Activated CD8-positive, alpha-beta memory T cell treated with anti-CD3 and anti-CD28 coated beads for 4 hours (primary cell): Measurements from ENCODE around the gene UBE2V1.
"Not testable (repeated sequence)": the region's sequence is repeated elsewhere in the genome, so short reads cannot be mapped to it uniquely, and the experiment has no call there.

ENCODE experiments used
- DNase-seq, 2 donors: peaks; one replicate each; pipeline ENCODE4 v3.0.0-alpha.2; 2020; ENCODE audit warnings: low read depth in 2 of 2

The UBE2V1 gene

GRCh38 chr20:50095476-50096078 lies 17.4 kb downstream of the UBE2V1 start:
- no peak for DNase-seq

GRCh38 chr20:50094522-50094921 lies 18.4 kb downstream of the UBE2V1 start:
- DNase-seq: no peak

GRCh38 chr20:50093240-50093639 lies 19.7 kb downstream of the UBE2V1 start:
- no peak for DNase-seq

- DNase-seq: no peak
These were observed 20.5 kb downstream of the UBE2V1 start for GRCh38 chr20:50092436-50092835.

- DNase-seq: no peak
These were observed 23.2 kb downstream of the UBE2V1 start for GRCh38 chr20:50089787-50090177.

GRCh38 chr20:50089140-50089786 lies 23.7 kb downstream of the UBE2V1 start:
- no peak for DNase-seq

GRCh38 chr20:50088022-50088421 lies 24.9 kb downstream of the UBE2V1 start:
- DNase-seq: no peak

- peak in 1 of 2 donors; percentile 6 for DNase-seq
These were observed 27.2 kb downstream of the UBE2V1 start for GRCh38 chr20:50085481-50086365.

GRCh38 chr20:50085146-50085480 lies 27.8 kb downstream of the UBE2V1 start:
- no peak for DNase-seq

GRCh38 chr20:50083034-50083433 lies 29.9 kb downstream of the UBE2V1 start:
- no peak for DNase-seq

- DNase-seq: not testable (repeated sequence)
These were observed 30.9 kb downstream of the UBE2V1 start for GRCh38 chr20:50082056-50082455.

GRCh38 chr20:50077818-50078601 lies 34.9 kb downstream of the UBE2V1 start:
- no peak for DNase-seq

- DNase-seq: no peak
These were observed 39.5 kb downstream of the UBE2V1 start for GRCh38 chr20:50073500-50073899.

- DNase-seq: peak; percentile 75 to 87
These were observed 41.7 kb downstream of the UBE2V1 start for GRCh38 chr20:50071039-50071888.

- no peak for DNase-seq
These were observed 42.6 kb downstream of the UBE2V1 start for GRCh38 chr20:50070361-50070760.

GRCh38 chr20:50068041-50068651 lies 44.8 kb downstream of the UBE2V1 start:
- DNase-seq: no peak

GRCh38 chr20:50067461-50067860 lies 45.5 kb downstream of the UBE2V1 start:
- DNase-seq: no peak

- DNase-seq: no peak
These were observed 45.9 kb downstream of the UBE2V1 start for GRCh38 chr20:50067018-50067417.

- DNase-seq: no peak
These were observed 46.7 kb downstream of the UBE2V1 start for GRCh38 chr20:50066161-50066834.

- no peak for DNase-seq
These were observed 47.7 kb downstream of the UBE2V1 start for GRCh38 chr20:50065325-50065615.
